A673 (cell line): ENCODE results near the gene SLC39A10. TPM values are rescaled to one million over a fixed set of nuclear protein-coding genes. Genes with fewer than 3 reads are reported as not detected.
A peak's percentile ranks its signal among the peaks of the same experiment; 100 is the strongest.

Source experiments
- BruUV-seq: library from RNA; stranded (reverse); fragments of 400-500 nt; replicated peaks from 2 replicates; lab custom pipeline; 2021; lab: Mats Ljungman, UMichigan
- CTCF ChIA-PET: fragments of 300-600 bp; sonication (Branson Sonifier 250); formaldehyde crosslinking; loops from one replicate; lab custom pipeline; 2022; ENCODE audit warnings: antibody characterized with exemption; lab: Charles Lee
- POLR2A ChIA-PET: fragments of 300-600 bp; sonication (Branson Sonifier 250); formaldehyde crosslinking; loops from one replicate; lab custom pipeline; 2022; ENCODE audit warnings: antibody characterized with exemption; ENCODE audit not compliant: low non-redundant PET; lab: Charles Lee
- DNase-seq: peaks from one replicate; pipeline ENCODE4 v3.0.0-alpha.2; 2015; ENCODE audit warnings: low spot score
- H3K27ac ChIP-seq: fragments of 200-600 bp; sonication (generic); 2 replicates; pipeline ENCODE4 v1.5.1; 2016; ENCODE audit warnings: mixed run types, low read depth, mild to moderate bottlenecking, mixed read lengths, antibody characterized with exemption, low read length; ENCODE audit not compliant: poor library complexity, severe bottlenecking
- H3K27me3 ChIP-seq: fragments of 200-600 bp; sonication (generic); replicated peaks from 2 replicates; pipeline ENCODE4 v1.6.1; 2017; ENCODE audit warnings: mixed run types, low read depth, mild to moderate bottlenecking, mixed read lengths, antibody characterized with exemption, low read length; ENCODE audit not compliant: insufficient read depth, poor library complexity
- H3K36me3 ChIP-seq: fragments of 200-600 bp; sonication (generic); 2 replicates; pipeline ENCODE4 v1.6.1; 2016; ENCODE audit warnings: mixed run types, mild to moderate bottlenecking, mixed read lengths, antibody characterized with exemption, low read length; ENCODE audit not compliant: insufficient read depth, poor library complexity, severe bottlenecking
- H3K4me1 ChIP-seq: fragments of 200-600 bp; sonication (generic); 2 replicates; pipeline ENCODE4 v1.6.1; 2017; ENCODE audit warnings: mixed run types, mild to moderate bottlenecking, mixed read lengths, antibody characterized with exemption, low read length; ENCODE audit not compliant: insufficient read depth, poor library complexity, severe bottlenecking
- H3K4me3 ChIP-seq: fragments of 200-600 bp; sonication (generic); 2 replicates; pipeline ENCODE4 v1.5.1; 2016; ENCODE audit warnings: low read depth, mixed run types, mild to moderate bottlenecking, mixed read lengths, low read length; ENCODE audit not compliant: poor library complexity, severe bottlenecking
- H3K9me3 ChIP-seq: fragments of 200-600 bp; sonication (generic); 2 replicates; pipeline ENCODE4 v1.6.1; 2016; ENCODE audit warnings: mixed run types, low read depth, mild to moderate bottlenecking, mixed read lengths, antibody characterized with exemption, low read length; ENCODE audit not compliant: poor library complexity, severe bottlenecking
- EZH2 ChIP-seq: fragments of 200-600 bp; sonication (generic); IDR thresholded peaks from 2 replicates; pipeline ENCODE4 v1.6.1; 2017; ENCODE audit warnings: borderline replicate concordance, low read depth, mild to moderate bottlenecking, mixed read lengths, antibody characterized with exemption, low read length; ENCODE audit not compliant: poor library complexity, severe bottlenecking
- intact Hi-C: fragments of 100-400 bp; cut with micrococcal nuclease; formaldehyde crosslinking; loops from one replicate; pipeline ENCODE4 v1.10.0; 2022; ENCODE audit not compliant: unreplicated experiment
- total RNA-seq: library from RNA; stranded (reverse); gene quantifications from 2 replicates; pipeline ENCODE4 v1.2.3, GENCODE V29; 2021
- TF ChIP-seq, protein P1 (sequence below): fragments of 300-800, 200-600 bp; sonication (generic); conservative IDR thresholded peaks from 2 replicates; pipeline ENCODE4 v1.5.1; 2017; ENCODE audit warnings: low read depth, mild to moderate bottlenecking, antibody characterized with exemption, low read length, moderate library complexity, mixed read lengths

The SLC39A10 gene
- total RNA-seq, 1 experiment from 2014 or later = 42.3 TPM

GRCh38 chr2:195656161-195656858 lies 716 bp upstream of the SLC39A10 start:
- TF ChIP-seq, protein P1, sequence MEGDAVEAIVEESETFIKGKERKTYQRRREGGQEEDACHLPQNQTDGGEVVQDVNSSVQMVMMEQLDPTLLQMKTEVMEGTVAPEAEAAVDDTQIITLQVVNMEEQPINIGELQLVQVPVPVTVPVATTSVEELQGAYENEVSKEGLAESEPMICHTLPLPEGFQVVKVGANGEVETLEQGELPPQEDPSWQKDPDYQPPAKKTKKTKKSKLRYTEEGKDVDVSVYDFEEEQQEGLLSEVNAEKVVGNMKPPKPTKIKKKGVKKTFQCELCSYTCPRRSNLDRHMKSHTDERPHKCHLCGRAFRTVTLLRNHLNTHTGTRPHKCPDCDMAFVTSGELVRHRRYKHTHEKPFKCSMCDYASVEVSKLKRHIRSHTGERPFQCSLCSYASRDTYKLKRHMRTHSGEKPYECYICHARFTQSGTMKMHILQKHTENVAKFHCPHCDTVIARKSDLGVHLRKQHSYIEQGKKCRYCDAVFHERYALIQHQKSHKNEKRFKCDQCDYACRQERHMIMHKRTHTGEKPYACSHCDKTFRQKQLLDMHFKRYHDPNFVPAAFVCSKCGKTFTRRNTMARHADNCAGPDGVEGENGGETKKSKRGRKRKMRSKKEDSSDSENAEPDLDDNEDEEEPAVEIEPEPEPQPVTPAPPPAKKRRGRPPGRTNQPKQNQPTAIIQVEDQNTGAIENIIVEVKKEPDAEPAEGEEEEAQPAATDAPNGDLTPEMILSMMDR = no peak
- no peak for TF ChIP-seq EZH2
- Histone ChIP-seq H3K36me3 (no peaks in the 10 kb centered on the region), H3K27ac (peak overlapping the region; percentile 4), H3K4me3 (peak overlapping the region; percentile 88), H3K27me3 (no peaks in the 10 kb centered on the region), H3K4me1 (peaks cover 14% of the 10 kb centered on the region), H3K9me3 (no peaks in the 10 kb centered on the region)
- ChIA-PET CTCF (interaction anchor here (0.6 to 1.3 kb wide), 13 partner anchors 9 to 337 kb away, joined by 3 to 5 read pairs (median 3); no protein-coding TSS in a partner anchor), POLR2A (no interaction called here)
- intact Hi-C loops = loop anchor here (5.0 kb wide), 1 partner anchor 84 kb away; no protein-coding TSS in a partner anchor
- TSS peak; percentile 78 for BruUV-seq
- DNase-seq = no peak

GRCh38 chr2:195657634-195658540 lies 861 bp downstream of the SLC39A10 start:
- Histone ChIP-seq H3K4me1 (peaks cover 14% of the 10 kb centered on the region), H3K27ac (peak overlapping the region; percentile 93), H3K27me3 (no peaks in the 10 kb centered on the region), H3K36me3 (no peaks in the 10 kb centered on the region), H3K4me3 (peak overlapping the region; percentile 88), H3K9me3 (no peaks in the 10 kb centered on the region)
- TF ChIP-seq, protein P1 = no peak
- no peak for TF ChIP-seq EZH2
- ChIA-PET POLR2A (interaction anchor here (0.6 kb wide), 1 partner anchor 1775 kb away, joined by 8 read pairs; no protein-coding TSS in a partner anchor), CTCF (no interaction called here)
- TSS peak; percentile 37 for BruUV-seq
- peak; percentile 81 for DNase-seq
- intact Hi-C loops = loop anchor here (5.0 kb wide), 1 partner anchor 86 kb away; no protein-coding TSS in a partner anchor

GRCh38 chr2:195658541-195658890 lies 1.5 kb downstream of the SLC39A10 start:
- CTCF ChIA-PET = no interaction called here
- BruUV-seq = no TSS peak
- intact Hi-C loops = loop anchor here (5.0 kb wide), 1 partner anchor 86 kb away; no protein-coding TSS in a partner anchor

More at GRCh38 chr2:195658541-195658890, 1.5 kb downstream of the SLC39A10 start:
- POLR2A ChIA-PET = no interaction called here
- no peaks in the 10 kb centered on the region for H3K36me3 ChIP-seq
- H3K27ac ChIP-seq = peak overlapping the region; percentile 93
- peak overlapping the region; percentile 88 for H3K4me3 ChIP-seq
- TF ChIP-seq EZH2 = no peak
- TF ChIP-seq, protein P1 = no peak
- H3K9me3 ChIP-seq = no peaks in the 10 kb centered on the region
- H3K4me1 ChIP-seq = peaks cover 14% of the 10 kb centered on the region
- H3K27me3 ChIP-seq = no peaks in the 10 kb centered on the region
- peak; percentile 59 for DNase-seq
